GM12864 (cell line): ENCODE measurements around the gene PIK3AP1.

Experiments used
- DNase-seq: peaks from one replicate; pipeline ENCODE4 v3.0.0-alpha.2; 2011; ENCODE audit warnings: low read depth
- H3K4me3 ChIP-seq: 2 replicates; pipeline ENCODE4 v1.5.1; 2011; ENCODE audit warnings: mild to moderate bottlenecking, low read depth, low read length, control low read depth
- TF ChIP-seq, protein P1 (sequence below): IDR thresholded peaks from 2 replicates; pipeline ENCODE4 v1.5.1; 2011; ENCODE audit warnings: low read depth, mild to moderate bottlenecking, moderate library complexity, low read length, control low read depth, inconsistent platforms; ENCODE audit errors: missing control alignments

Gene PIK3AP1

DNA sequence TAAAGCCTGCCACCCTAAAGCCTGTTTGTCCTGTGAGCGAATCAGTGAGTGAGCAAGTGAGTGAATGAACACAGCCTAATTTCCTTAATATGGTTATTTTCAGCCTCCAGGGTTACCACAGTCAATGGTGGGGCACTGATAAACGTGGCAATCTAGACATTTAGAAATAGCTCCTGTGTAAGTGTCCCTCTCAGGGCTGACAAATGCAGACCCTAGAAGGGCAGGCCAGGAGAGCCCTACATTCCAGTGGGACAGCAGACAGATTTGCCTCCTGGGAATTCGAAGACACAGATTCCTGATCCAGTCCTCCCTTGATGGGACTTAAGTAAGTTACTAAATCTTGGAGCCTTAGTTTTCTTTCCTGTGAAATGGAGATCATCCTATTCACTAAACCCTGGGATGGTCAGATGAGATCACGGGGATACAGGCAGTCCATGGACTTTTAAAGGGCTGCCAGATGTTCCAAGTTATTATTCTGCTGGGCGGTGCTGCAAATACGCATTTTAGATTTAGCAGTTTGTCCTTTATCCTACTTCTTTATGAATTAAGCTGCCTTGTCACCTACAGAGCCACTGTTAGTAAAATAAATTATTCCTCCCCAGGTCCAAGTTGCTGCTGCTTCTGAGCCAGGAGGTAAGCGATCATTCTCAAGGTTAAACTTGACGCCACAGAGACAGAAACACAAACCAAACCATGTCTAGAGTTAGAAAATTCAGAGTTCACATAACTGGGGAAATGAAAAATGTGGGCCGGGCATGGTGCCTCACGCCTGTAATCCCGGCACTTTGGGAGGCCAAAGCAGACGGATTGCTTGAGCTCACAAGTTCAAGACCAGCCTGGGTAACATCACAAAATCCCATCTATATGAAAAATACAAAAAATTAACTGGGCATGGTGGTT is 78.7 kb downstream of the PIK3AP1 start:
- TF ChIP-seq, protein P1, sequence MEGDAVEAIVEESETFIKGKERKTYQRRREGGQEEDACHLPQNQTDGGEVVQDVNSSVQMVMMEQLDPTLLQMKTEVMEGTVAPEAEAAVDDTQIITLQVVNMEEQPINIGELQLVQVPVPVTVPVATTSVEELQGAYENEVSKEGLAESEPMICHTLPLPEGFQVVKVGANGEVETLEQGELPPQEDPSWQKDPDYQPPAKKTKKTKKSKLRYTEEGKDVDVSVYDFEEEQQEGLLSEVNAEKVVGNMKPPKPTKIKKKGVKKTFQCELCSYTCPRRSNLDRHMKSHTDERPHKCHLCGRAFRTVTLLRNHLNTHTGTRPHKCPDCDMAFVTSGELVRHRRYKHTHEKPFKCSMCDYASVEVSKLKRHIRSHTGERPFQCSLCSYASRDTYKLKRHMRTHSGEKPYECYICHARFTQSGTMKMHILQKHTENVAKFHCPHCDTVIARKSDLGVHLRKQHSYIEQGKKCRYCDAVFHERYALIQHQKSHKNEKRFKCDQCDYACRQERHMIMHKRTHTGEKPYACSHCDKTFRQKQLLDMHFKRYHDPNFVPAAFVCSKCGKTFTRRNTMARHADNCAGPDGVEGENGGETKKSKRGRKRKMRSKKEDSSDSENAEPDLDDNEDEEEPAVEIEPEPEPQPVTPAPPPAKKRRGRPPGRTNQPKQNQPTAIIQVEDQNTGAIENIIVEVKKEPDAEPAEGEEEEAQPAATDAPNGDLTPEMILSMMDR: no peak
- no peak for DNase-seq
- no peak overlapping the region for H3K4me3 ChIP-seq

DNA sequence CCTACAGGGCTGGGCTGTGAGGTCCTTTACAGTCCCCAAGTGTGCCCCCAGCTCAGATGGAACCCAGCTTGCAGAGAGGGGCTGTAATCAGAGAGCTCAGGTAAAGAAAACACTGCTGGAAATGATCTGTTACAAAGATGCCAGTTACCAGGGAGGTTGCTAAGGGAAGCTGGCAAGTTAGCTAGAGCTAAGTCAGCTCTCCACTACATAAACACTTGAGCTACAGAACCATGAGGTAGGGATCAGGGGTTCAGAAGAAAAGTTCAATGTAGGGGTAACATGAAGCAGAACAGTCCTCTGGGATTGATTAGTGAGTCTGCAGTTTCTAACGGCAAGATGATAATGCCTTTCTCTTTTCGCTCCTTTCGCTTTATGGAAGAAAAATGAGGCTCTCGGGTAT is 80.4 kb downstream of the PIK3AP1 start:
- TF ChIP-seq, protein P1: no peak
- no peak for DNase-seq
- H3K4me3 ChIP-seq: no peak overlapping the region

DNA sequence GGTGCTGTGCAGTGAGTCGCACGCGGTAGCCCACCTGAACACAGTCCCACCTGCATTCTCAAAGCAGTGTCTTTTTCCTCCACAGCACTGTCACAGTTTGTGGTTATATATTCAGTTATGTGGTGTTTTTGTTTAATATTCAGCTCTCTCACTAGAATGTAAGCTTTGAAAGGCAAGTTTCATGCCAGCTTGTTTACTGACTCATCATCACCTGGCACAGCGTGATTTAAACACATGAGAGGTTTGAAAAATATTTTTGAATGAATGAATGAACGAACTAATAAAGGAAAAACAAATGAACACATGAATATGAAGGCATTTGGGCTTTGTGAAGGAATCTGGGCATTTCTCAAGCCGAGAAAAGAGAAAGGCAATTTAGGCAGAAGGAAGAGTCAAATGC is 81.6 kb downstream of the PIK3AP1 start:
- TF ChIP-seq, protein P1: no peak
- no peak for DNase-seq
- no peak overlapping the region for H3K4me3 ChIP-seq

DNA sequence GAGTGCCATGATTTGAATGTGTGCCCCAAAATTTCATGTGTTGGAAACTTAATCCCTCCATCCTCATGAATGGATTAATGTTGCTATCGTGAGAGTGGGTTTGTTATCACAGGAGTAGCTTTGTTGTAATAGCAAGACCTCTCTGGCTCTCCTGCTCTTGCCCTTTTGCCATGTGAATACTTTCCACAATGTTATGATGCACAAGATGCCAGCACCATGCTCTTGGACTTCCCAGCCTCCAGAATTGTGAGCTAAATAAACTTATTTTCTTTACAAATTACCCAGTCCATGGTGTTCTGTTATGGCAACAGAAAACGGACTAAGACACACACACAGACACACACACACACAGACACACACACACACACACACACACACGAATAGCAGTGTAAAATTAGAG is 82.2 kb downstream of the PIK3AP1 start:
- TF ChIP-seq, protein P1: no peak
- H3K4me3 ChIP-seq: no peak overlapping the region
- DNase-seq: no peak

DNA sequence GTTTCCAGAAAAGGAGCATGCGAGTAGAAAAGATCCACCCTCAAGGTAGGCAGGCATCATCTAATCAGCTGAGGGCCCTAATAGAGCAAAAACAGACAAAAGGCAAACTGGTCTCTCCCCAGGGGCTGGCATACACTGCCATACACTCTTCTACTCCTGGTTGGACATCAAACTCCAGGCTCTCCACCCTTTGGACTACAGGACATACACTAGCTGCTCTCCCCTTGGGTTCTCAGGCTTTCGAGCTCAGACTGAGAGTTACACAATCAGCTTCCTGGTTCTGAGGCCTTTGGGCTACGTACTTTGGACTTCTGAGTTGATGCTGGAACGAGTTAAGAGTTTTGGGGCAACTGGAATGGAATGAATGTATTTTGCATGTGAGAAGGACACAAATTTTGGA is 82.6 kb downstream of the PIK3AP1 start:
- TF ChIP-seq, protein P1: no peak
- no peak overlapping the region for H3K4me3 ChIP-seq
- no peak for DNase-seq

DNA sequence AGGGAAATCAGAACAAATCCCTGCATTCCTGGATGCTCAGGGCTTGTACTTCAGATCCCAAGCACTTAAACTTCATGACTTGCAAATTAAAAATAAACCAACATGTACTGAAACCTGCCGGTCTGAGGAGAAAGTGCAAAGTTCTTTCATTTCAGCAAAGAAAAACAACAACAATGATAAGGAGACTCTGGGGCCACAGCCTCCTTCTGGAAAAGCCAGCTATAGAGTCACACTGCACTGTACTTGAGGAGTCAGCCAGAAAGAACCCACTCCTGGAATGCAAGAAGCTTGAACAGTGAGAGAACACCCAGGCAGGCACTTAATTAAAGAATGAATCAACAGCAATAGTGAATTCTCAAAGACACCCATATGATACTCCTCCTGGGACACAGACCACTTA is 83.8 kb downstream of the PIK3AP1 start:
- no peak overlapping the region for H3K4me3 ChIP-seq
- DNase-seq: no peak
- TF ChIP-seq, protein P1: no peak
